ENCODE data around the gene KLRF1.

The KLRF1 gene

DNA sequence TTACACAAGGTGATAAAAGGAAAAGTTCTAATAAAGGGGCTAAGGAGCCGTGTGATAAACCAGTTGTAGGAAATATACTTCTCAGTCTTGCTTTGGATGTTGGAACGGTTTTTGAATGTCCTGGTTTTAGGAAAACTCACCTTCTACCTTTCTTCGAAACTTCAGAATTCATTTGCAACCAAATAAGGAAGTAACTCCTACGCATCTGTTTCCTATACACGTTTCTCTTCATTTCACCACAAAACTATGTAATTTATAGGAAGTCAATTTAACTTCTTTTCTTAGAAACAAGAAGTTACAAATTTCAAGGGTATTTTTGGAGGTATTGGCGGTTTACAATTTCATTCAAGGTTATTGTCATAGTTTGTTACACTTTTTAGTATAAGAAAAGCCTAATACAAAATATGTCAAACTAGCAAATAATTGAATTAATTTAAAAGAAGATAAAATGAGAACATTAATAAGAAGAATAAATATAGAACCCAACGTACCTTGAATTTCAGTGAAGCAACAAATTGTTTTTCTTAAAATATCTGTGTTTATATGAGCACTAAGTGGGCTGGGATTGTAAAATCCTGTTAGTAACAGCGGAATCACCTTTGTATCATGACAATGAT is 33.4 kb upstream of the KLRF1 start:
- no peak overlapping the region for H3K4me3 ChIP-seq (replicated peaks; ENCODE audit: insufficient read depth, low read length)
- no peaks in the 10 kb centered on the region for H3K27me3 ChIP-seq (ENCODE audit: insufficient read depth, poor library complexity, severe bottlenecking)
- TF ChIP-seq, protein P1, sequence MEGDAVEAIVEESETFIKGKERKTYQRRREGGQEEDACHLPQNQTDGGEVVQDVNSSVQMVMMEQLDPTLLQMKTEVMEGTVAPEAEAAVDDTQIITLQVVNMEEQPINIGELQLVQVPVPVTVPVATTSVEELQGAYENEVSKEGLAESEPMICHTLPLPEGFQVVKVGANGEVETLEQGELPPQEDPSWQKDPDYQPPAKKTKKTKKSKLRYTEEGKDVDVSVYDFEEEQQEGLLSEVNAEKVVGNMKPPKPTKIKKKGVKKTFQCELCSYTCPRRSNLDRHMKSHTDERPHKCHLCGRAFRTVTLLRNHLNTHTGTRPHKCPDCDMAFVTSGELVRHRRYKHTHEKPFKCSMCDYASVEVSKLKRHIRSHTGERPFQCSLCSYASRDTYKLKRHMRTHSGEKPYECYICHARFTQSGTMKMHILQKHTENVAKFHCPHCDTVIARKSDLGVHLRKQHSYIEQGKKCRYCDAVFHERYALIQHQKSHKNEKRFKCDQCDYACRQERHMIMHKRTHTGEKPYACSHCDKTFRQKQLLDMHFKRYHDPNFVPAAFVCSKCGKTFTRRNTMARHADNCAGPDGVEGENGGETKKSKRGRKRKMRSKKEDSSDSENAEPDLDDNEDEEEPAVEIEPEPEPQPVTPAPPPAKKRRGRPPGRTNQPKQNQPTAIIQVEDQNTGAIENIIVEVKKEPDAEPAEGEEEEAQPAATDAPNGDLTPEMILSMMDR (IDR thresholded peaks at IDR 0.05; ENCODE audit: insufficient read depth, low read length) = no peak
- TF ChIP-seq GABPA (IDR thresholded peaks at IDR 0.05; ENCODE audit: low read depth) (no peak), SPI1 (IDR thresholded peaks at IDR 0.05; ENCODE audit: borderline replicate concordance, low read depth) (peak; percentile 82), POLR2AphosphoS5 (IDR thresholded peaks at IDR 0.05; ENCODE audit: low read depth) (no peak; the same call in 1 of the 2 replicates)
- TF ChIP-seq, protein P2, sequence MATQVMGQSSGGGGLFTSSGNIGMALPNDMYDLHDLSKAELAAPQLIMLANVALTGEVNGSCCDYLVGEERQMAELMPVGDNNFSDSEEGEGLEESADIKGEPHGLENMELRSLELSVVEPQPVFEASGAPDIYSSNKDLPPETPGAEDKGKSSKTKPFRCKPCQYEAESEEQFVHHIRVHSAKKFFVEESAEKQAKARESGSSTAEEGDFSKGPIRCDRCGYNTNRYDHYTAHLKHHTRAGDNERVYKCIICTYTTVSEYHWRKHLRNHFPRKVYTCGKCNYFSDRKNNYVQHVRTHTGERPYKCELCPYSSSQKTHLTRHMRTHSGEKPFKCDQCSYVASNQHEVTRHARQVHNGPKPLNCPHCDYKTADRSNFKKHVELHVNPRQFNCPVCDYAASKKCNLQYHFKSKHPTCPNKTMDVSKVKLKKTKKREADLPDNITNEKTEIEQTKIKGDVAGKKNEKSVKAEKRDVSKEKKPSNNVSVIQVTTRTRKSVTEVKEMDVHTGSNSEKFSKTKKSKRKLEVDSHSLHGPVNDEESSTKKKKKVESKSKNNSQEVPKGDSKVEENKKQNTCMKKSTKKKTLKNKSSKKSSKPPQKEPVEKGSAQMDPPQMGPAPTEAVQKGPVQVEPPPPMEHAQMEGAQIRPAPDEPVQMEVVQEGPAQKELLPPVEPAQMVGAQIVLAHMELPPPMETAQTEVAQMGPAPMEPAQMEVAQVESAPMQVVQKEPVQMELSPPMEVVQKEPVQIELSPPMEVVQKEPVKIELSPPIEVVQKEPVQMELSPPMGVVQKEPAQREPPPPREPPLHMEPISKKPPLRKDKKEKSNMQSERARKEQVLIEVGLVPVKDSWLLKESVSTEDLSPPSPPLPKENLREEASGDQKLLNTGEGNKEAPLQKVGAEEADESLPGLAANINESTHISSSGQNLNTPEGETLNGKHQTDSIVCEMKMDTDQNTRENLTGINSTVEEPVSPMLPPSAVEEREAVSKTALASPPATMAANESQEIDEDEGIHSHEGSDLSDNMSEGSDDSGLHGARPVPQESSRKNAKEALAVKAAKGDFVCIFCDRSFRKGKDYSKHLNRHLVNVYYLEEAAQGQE (IDR thresholded peaks at IDR 0.05; ENCODE audit: insufficient replicate concordance, low read depth) = no peak
- peak in 1 of 2 experiments; percentile 49 for DNase-seq (ENCODE audit: low read depth in 1 of 2, low spot score in 1 of 2)
- H3K27ac ChIP-seq (replicated peaks) = peak overlapping the region; percentile 81

DNA sequence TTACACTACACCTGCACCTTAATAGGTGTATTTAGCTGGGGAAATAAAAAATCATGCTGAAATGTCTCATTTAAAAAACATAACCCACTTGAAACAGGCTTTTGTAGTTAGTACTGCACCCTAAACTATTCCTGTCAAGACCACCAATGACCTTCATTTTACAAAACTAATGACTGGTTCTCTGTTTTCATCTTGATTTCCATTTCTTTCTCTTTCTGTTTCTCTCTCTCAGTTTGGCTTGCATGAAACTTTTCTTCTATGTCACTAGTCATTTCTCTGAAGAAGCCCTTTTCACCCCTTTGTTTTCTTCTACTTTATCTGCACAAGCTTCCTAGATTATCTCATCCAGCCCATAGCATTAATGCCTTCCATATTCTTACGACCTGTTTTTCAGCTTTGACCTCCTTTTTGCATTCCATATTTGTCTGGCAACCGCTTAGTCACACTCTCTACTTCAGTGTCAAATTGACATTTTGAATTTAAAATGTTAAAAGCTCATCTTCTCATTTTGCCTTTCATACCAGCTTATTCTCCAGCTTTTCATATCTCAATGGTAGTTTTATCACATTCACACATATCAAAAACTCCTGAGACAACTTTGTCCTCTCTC is 32.7 kb upstream of the KLRF1 start:
- no peaks in the 10 kb centered on the region for H3K27me3 ChIP-seq (ENCODE audit: insufficient read depth, poor library complexity, severe bottlenecking)
- no peak for DNase-seq (ENCODE audit: low read depth in 1 of 2, low spot score in 1 of 2)
- no peak for TF ChIP-seq SPI1 (IDR thresholded peaks at IDR 0.05; ENCODE audit: borderline replicate concordance, low read depth)
- no peak for TF ChIP-seq GABPA (IDR thresholded peaks at IDR 0.05; ENCODE audit: low read depth)
- no peak for TF ChIP-seq POLR2AphosphoS5 (IDR thresholded peaks at IDR 0.05; ENCODE audit: low read depth)
- TF ChIP-seq, protein P1 (IDR thresholded peaks at IDR 0.05; ENCODE audit: insufficient read depth, low read length) = no peak
- TF ChIP-seq, protein P2 (IDR thresholded peaks at IDR 0.05; ENCODE audit: insufficient replicate concordance, low read depth) = no peak
- H3K27ac ChIP-seq (replicated peaks) = peak overlapping the region; percentile 81
- H3K4me3 ChIP-seq (replicated peaks; ENCODE audit: insufficient read depth, low read length) = no peak overlapping the region

DNA sequence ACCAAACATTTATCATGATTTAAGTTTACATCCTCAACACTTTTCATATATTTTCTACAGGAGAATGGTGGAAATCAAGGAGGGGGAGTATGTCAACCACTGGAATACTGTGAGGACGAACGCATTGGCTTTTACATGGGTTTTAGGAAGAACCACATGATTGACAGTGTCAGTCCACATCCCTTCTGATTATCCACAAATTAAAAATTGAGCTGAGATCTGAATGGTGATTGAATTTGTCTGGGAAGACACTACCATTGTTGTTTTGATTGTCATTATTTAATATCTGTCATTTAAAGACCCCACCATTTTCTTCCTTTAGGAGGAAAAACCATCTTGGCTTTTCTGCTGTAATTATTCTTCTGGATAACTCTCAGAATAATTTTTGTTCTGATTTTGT is 31.3 kb upstream of the KLRF1 start:
- TF ChIP-seq, protein P2 (IDR thresholded peaks at IDR 0.05; ENCODE audit: insufficient replicate concordance, low read depth) = no peak
- no peak for TF ChIP-seq SPI1 (IDR thresholded peaks at IDR 0.05; ENCODE audit: borderline replicate concordance, low read depth)
- TF ChIP-seq GABPA (IDR thresholded peaks at IDR 0.05; ENCODE audit: low read depth) = no peak
- TF ChIP-seq, protein P1 (IDR thresholded peaks at IDR 0.05; ENCODE audit: insufficient read depth, low read length) = no peak
- no peak for TF ChIP-seq POLR2AphosphoS5 (IDR thresholded peaks at IDR 0.05; ENCODE audit: low read depth)
- Histone ChIP-seq H3K27me3 (ENCODE audit: insufficient read depth, poor library complexity, severe bottlenecking) (no peaks in the 10 kb centered on the region), H3K27ac (replicated peaks) (no peak overlapping the region), H3K4me3 (replicated peaks; ENCODE audit: insufficient read depth, low read length) (no peak overlapping the region)
- DNase-seq (ENCODE audit: low read depth in 1 of 2, low spot score in 1 of 2) = no peak
